ENCODE measurements around the gene SPATC1L.

SPATC1L gene

GRCh38 chr21:46117586-46118315 is 66.5 kb downstream of the SPATC1L start:
- DNase-seq = no peak

GRCh38 chr21:46116776-46117585 is 67.3 kb downstream of the SPATC1L start:
- DNase-seq = no peak

- DNase-seq = no peak
Measured at GRCh38 chr21:46116189-46116775, 68.0 kb downstream of the SPATC1L start.

- no peak for DNase-seq
Measured at GRCh38 chr21:46115441-46116188, 68.6 kb downstream of the SPATC1L start.

GRCh38 chr21:46114963-46115362 is 69.3 kb downstream of the SPATC1L start:
- DNase-seq = no peak

- no peak for DNase-seq
Measured at GRCh38 chr21:46113497-46114176, 70.6 kb downstream of the SPATC1L start.

- DNase-seq = no peak
Measured at GRCh38 chr21:46112725-46113215, 71.5 kb downstream of the SPATC1L start.

- DNase-seq = no peak
Measured at GRCh38 chr21:46111857-46112724, 72.2 kb downstream of the SPATC1L start.

- no peak for DNase-seq
Measured at GRCh38 chr21:46111193-46111571, 73.1 kb downstream of the SPATC1L start.
